Femur (tissue), 1 donor: ENCODE results near the gene KRTAP9-2.
"Not testable (repeated sequence)": the region's sequence is repeated elsewhere in the genome, so short reads cannot be mapped to it uniquely, and the experiment has no call there.

Experiments used
- DNase-seq: peaks from one replicate; pipeline ENCODE4 v3.0.0-alpha.2; 2017

Gene KRTAP9-2

DNA sequence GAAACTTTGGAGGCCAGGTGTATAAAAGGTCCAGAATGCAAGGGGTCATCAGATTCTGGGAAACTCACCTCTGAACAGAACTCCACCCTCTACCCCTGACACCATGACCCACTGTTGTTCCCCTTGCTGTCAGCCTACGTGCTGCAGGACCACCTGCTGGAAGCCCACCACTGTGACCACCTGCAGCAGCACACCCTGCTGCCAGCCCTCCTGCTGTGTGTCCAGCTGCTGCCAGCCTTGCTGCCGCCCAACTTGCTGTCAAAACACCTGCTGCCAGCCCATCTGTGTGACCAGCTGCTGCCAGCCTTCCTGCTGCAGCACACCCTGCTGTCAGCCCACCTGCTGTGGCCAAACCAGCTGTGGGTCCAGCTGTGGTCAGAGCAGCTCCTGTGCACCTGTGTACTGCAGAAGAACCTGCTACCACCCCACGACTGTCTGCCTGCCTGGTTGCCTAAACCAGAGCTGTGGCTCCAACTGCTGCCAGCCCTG lies 11.5 kb downstream of the KRTAP9-2 start, which contains the start of gene KRTAP9-8:
TSS of gene KRTAP9-8 (plus strand) at position 51 of the 489 bp plus-strand sequence. CDS start at position 104, 53 bp downstream.
- not testable (repeated sequence) for DNase-seq

DNA sequence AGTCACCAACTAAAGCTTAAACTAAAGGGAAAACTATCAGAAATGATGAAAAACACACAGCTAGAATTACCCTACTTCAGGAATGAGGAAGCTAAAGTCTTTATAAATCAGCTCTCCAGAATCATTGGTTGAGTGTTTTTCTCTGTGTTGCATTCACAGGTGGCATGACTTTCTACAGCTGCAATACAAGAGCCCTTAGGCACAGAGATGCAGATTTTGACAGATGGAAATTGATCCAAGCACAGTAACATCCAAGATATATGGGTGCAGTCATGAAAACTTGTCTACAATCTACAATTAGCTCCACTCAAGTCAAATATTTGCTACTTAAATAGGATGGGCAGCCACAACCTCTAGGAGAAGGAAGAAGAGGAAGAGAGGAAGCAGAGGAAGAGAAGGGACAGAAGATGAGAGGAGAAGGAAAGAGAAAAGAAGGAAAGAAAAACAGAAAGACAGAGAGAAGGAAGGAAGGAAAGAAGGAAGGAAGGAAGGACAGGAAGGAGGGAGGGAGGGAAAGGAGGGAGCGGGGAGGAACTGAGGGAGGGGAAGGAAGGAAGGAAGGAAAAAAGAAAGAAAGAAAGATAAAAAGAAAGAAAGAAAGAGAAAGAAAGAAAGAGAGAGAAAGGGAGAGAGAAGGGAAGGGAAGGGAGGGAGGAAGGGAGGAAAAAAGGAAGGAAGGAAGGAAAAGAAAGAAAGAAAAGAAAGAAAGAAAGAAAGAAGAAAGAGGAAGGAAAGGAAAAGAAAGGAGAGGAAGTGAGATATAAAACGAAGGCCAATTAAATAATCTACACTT lies 20.7 kb downstream of the KRTAP9-2 start:
- DNase-seq = not testable (repeated sequence)

DNA sequence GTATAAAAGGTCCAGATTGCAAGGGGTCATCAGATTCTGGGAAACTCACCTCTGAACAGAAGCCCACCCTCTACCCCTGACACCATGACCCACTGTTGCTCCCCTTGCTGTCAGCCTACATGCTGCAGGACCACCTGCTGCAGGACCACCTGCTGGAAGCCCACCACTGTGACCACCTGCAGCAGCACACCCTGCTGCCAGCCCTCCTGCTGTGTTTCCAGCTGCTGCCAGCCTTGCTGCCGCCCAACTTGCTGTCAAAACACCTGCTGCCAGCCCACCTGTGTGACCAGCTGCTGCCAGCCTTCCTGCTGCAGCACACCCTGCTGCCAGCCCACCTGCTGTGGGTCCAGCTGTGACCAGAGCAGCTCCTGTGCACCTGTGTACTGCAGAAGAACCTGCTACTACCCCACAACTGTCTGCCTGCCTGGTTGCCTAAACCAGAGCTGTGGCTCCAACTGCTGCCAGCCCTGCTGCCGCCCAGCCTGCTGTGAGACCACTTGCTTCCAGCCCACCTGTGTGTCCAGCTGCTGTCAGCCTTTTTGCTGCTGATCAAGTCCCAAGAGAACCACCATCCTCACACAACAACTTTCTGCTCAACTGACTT lies 23.3 kb downstream of the KRTAP9-2 start, which contains the start of gene KRTAP9-4:
TSS of gene KRTAP9-4 (plus strand) at position 51 of the 604 bp plus-strand sequence. CDS start at position 85, 34 bp downstream.
- not testable (repeated sequence) for DNase-seq

DNA sequence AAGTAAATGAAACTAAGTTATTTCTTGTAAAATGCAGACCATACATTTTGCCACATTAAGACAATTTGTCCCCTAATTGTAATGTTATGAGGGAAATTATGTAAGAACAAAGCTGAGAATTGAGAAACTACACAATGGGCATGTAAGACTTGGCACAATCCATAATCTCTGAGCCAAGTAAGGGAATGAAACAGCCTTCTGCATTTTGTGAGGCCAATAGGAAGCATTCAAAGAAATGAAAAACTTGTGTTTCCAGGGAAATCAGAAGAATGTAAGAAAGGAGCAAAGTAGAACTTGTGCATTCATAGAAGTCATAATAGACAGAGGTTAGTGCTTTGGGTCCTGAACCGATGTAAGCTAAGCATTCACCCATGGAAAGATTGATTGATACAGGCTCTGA lies 24.8 kb downstream of the KRTAP9-2 start:
- no peak for DNase-seq

DNA sequence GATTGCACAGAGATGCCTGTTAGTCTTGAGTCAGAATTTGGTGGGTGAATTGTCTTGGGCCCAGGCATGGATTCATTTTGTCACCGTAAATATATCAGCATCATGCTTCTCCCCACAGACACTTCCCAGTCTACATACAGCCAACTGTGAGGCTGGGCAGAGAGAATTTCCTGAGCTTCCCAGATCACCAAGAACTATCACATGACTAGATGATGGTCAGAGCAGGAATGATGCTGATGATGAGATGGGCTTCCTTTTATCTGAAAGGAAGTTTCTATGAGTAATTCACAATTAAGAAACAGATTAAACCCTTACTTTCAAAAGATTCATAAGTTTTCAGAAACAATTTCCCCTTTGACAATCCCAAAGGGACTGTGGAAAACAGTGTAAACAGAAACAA lies 28.4 kb downstream of the KRTAP9-2 start:
- DNase-seq = no peak

DNA sequence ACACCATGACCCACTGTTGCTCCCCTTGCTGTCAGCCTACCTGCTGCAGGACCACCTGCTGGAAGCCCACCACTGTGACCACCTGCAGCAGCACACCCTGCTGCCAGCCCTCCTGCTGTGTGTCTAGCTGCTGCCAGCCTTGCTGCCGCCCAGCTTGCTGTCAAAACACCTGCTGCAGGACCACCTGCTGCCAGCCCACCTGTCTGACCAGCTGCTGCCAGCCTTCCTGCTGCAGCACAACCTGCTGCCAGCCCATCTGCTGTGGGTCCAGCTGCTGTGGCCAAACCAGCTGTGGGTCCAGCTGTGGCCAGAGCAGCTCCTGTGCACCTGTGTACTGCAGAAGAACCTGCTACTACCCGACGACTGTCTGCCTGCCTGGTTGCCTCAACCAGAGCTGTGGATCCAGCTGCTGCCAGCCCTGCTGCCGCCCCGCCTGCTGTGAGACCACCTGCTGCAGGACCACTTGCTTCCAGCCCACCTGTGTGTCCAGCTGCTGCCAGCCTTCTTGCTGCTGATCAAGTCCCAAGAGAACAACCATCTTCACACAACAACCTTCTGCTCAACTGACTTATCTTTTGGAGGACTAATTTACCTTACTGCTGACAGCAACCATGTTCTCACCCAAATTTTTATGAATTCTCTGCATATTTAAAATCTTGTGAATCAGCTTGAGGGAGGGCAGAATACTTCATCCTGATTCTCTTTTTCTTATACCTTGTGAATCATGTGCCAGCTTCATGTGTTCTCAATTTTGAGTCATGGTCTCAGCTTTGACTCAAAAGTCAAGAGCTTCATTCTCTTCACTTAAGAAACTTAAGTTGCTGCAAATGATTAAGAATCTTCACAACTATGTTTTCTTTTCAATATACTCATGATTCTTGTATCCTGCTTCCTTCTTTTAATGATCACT lies 29.2 kb downstream of the KRTAP9-2 start, which contains the start of gene KRTAP9-9:
TSS of gene KRTAP9-9 (plus strand) at position 4 of the 910 bp plus-strand sequence.
- not testable (repeated sequence) for DNase-seq

DNA sequence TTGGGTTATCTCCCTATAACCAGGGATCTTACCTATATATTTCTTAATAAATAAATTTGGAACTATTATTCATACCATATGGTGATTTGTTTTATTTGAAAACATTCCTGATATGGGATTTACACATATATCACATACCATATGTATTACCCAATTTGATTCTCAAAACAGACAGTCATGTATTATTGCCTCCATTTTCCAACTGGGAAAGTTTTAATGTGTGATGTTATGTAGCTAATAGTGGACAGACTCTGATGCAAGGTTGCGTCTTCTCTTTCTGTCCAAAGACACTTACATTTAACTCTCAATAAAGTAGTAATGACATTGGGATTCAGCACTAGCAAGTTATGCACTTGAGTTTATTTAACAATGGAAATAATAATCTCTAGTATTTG lies 29.8 kb downstream of the KRTAP9-2 start:
- DNase-seq = no peak

DNA sequence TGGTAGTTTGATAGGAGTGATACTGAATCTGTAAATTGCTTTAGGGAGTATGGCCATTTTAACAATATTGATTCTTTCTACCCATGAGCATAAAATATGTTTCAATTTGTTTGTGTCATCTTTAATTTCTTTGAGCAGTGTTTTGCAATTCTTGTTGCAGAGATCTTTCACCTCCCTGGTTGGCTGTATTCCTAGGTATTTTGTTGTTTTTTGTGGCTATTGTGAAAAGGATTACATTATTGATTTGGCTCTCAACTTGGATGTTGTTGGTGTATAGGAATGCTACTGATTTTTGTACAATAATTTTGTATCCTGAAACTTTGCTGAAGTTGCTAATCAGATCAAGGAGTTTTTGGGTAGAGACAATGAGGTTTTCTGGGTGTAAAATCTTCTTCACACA lies 32.0 kb downstream of the KRTAP9-2 start:
- DNase-seq = no peak

DNA sequence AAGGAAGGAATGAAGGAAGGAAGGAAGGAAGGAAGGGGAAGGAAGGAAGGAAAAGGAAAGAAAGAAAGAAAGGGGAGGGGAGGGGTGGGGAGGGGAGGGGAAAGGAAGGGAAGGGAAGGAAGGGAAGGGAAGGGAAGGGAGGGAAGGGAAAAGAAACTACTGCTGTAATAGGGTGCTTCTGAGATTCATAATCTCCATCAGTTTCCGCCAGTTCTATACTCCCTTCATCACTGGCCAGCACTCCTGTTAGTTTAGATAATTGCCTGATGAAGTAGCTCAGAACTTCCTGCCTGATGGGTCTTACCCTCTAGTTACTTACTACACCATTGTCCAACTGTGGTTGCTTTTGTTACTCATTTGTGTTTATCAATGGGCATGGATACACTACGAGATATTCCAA lies 36.8 kb downstream of the KRTAP9-2 start:
- DNase-seq = no peak

DNA sequence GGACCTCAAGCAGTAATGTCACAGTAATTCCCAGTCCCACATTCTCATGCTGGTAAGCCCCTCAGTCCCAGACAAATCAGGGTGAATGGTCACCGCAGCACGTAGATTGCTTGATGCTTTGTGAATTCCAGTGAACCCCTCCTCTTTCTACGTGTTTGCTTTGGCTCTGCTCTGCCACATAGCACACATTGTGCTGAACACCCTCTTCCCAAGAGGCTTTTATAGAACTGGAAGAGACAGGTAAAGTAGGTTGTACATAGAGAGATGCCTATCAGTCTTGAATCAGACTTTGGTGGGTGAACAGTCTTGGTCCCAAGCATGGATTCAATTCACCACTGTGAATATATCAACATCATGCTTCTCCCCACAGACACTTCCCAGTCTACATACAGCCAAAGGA lies 38.2 kb downstream of the KRTAP9-2 start:
- no peak for DNase-seq

DNA sequence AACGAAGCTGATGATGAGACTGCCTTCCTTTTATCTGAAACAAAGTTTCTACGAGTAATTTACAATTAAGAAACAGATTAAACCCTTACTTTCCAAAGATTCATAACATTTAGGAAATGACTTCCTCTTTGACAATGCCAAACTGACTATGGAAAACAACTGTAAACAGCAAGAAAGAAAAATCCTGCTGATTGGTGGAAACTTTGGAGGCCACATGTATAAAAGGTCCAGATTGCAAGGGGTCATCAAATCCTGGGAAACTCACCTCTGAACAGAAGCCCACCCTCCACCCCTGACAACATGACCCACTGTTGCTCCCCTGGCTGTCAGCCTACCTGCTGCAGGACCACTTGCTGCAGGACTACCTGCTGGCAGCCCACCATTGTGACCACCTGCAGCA lies 38.6 kb downstream of the KRTAP9-2 start, which contains the start of gene KRTAP9-6:
TSS of gene KRTAP9-6 (plus strand) at position 301 of the 400 bp plus-strand sequence. CDS start at position 301, 0 bp downstream.
- DNase-seq = no peak

DNA sequence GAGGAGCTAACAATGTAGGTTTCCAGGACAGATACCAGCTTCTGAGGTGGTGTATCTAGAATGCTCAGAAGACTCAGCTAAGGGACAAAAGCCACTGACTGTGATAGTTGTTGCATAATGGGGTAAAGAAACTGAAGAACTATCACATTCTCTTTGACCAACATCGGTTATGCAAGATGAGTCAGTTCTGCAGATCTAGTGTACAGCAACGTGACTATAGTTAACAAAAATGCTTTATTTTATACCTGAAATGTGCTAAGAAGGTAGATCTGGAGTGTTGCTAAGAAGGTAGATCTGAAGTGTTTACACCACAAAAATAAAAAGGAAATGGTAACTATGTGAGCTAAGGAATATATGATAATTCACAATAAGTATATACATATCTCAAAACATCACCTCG lies 41.3 kb downstream of the KRTAP9-2 start:
- DNase-seq = no peak

DNA sequence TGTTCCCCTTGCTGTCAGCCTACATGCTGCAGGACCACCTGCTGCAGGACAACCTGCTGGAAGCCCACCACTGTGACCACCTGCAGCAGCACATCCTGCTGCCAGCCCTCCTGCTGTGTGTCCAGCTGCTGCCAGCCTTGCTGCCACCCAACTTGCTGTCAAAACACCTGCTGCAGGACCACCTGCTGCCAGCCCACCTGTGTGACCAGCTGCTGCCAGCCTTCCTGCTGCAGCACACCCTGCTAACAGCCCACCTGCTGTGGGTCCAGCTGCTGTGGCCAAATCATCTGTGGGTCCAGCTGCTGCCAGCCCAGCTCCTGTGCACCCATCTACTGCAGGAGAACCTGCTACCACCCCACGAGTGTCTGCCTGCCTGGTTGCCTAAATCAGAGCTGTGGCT lies 44.9 kb downstream of the KRTAP9-2 start:
- DNase-seq = not testable (repeated sequence)

DNA sequence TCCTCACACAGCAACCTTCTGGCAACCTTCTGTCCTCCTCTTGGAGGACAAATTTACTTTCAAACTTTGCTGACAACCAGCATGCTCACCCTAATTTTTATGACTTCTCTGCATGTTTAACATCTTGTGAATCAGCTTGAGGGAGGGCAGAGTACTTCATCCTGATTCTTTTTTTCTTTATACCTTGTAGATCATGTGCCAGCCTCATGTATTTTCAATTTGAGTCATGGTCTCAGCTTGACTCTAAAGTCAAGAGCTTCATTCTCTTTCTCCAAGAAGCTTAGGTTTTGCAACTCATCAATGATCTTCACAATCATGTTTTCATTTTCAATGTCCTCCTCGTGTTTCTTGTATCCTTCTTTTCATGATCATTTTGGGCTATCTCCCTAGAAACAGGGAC lies 45.4 kb downstream of the KRTAP9-2 start:
- DNase-seq = no peak

DNA sequence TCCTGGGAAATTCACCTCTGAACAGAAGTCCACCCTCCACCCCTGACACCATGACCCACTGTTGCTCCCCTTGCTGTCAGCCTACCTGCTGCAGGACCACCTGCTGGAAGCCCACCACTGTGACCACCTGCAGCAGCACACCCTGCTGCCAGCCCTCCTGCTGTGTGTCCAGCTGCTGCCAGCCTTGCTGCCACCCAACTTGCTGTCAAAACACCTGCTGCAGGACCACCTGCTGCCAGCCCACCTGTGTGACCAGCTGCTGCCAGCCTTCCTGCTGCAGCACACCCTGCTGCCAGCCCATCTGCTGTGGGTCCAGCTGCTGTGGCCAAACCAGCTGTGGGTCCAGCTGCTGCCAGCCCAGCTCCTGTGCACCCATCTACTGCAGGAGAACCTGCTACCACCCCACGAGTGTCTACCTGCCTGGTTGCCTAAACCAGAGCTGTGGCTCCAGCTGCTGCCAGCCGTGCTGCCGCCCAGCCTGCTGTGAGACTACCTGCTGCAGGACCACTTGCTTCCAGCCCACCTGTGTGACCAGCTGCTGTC lies 49.3 kb downstream of the KRTAP9-2 start, which contains the start of gene KRTAP9-7:
TSS of gene KRTAP9-7 (plus strand) at position 51 of the 543 bp plus-strand sequence. CDS start at position 51, 0 bp downstream.
- not testable (repeated sequence) for DNase-seq
